GM12865 (cell line): ENCODE measurements around the gene TNFRSF21.

Experiments
- DNase-seq: peaks from one replicate; pipeline ENCODE4 v3.0.0; 2010; ENCODE audit warnings: low read depth
- H3K4me3 ChIP-seq: 2 replicates; pipeline ENCODE4 v1.5.1; 2011; ENCODE audit warnings: mild to moderate bottlenecking, low read depth, low read length, control low read depth
- CTCF ChIP-seq: IDR thresholded peaks from 2 replicates; pipeline ENCODE4 v1.5.1; 2011; ENCODE audit warnings: low read length, control low read depth, low read depth, inconsistent platforms; ENCODE audit not compliant: insufficient read depth; ENCODE audit errors: missing control alignments

Gene TNFRSF21

GRCh38 chr6:47309291-47310130, at the start of gene TNFRSF21:
TSS of gene TNFRSF21 (minus strand) at chr6:47309905. CDS start at chr6:47309511, 394 bp downstream.
- TF ChIP-seq CTCF = peak; percentile 96
- peak; percentile 87 for DNase-seq
- peak within 1 kb of the TSS; percentile 47 for H3K4me3 ChIP-seq

- TF ChIP-seq CTCF = no peak
- H3K4me3 ChIP-seq = no peak overlapping the region
- peak; percentile 27 for DNase-seq
Measured at GRCh38 chr6:47358440-47359225, 48.9 kb upstream of the TNFRSF21 start.

GRCh38 chr6:47357827-47358226, 48.1 kb upstream of the TNFRSF21 start:
- peak; percentile 51 for DNase-seq
- no peak for TF ChIP-seq CTCF
- H3K4me3 ChIP-seq = no peak overlapping the region

- TF ChIP-seq CTCF = no peak
- no peak overlapping the region for H3K4me3 ChIP-seq
- DNase-seq = no peak
Measured at GRCh38 chr6:47355496-47355895, 45.8 kb upstream of the TNFRSF21 start.

GRCh38 chr6:47353871-47354270, 44.2 kb upstream of the TNFRSF21 start:
- TF ChIP-seq CTCF = no peak
- no peak for DNase-seq
- no peak overlapping the region for H3K4me3 ChIP-seq

- no peak for DNase-seq
- no peak for TF ChIP-seq CTCF
- H3K4me3 ChIP-seq = no peak overlapping the region
Measured at GRCh38 chr6:47352966-47353365, 43.3 kb upstream of the TNFRSF21 start.
